PFSK-1 (cell line): ENCODE results near the gene TNMD.

ENCODE experiments used
- FOXP2 ChIP-seq: optimal IDR thresholded peaks from 2 replicates; pipeline ENCODE3; 2011; ENCODE audit warnings: borderline replicate concordance, control low read depth, inconsistent platforms; ENCODE audit not compliant: insufficient read depth; ENCODE audit errors: extremely low read length, extremely low read depth
- POLR2AphosphoS5 ChIP-seq: IDR thresholded peaks from 2 replicates; pipeline ENCODE4 v1.6.1; 2012; ENCODE audit warnings: low read depth, mild to moderate bottlenecking, control low read depth, low read length, moderate library complexity
- SIN3A ChIP-seq: IDR thresholded peaks from 2 replicates; pipeline ENCODE4 v1.6.1; 2012; ENCODE audit warnings: mild to moderate bottlenecking, low read length, moderate library complexity, borderline replicate concordance; ENCODE audit not compliant: insufficient read depth
- TAF1 ChIP-seq: IDR thresholded peaks from 2 replicates; pipeline ENCODE4 v1.6.1; 2012; ENCODE audit warnings: low read length, control low read depth, borderline replicate concordance; ENCODE audit not compliant: insufficient read depth
- TF ChIP-seq, protein P1 (sequence below), 2 experiments: IDR thresholded peaks; 2 replicates each; pipeline versions ENCODE4 v1.6.1 to v1.8.0; 2011 to 2012; ENCODE audit warnings: low read depth in 2 of 2, low read length in 2 of 2, control low read depth in 1 of 2, inconsistent platforms in 1 of 2, mild to moderate bottlenecking in 1 of 2, moderate library complexity in 1 of 2; ENCODE audit not compliant: insufficient read depth in 1 of 2

Gene TNMD

DNA sequence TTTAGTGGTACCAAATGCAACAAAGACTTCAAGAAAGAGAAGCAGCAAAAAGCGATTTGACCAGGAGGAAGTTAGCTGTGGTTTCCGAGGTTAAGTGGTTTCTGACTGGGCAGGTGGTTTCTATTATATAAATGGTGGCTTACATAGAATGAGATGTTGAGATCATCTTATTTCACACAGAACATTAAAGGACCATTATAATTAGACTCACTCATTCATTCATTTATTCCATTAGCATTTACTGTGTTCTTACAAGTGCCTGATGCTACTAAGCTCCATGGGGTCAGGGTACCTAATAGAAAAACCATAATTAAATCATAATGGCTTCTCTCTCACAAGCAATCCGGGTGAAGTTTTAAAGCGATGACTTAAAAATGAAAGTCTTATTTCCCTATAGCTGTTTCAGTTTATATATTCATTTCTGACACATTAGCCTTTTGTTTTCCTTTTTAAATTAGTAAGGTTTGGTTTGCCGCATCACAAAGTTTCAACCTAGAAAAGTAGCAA lies 41.3 kb downstream of the TNMD start:
- no peak for TF ChIP-seq POLR2AphosphoS5
- TF ChIP-seq, protein P1, sequence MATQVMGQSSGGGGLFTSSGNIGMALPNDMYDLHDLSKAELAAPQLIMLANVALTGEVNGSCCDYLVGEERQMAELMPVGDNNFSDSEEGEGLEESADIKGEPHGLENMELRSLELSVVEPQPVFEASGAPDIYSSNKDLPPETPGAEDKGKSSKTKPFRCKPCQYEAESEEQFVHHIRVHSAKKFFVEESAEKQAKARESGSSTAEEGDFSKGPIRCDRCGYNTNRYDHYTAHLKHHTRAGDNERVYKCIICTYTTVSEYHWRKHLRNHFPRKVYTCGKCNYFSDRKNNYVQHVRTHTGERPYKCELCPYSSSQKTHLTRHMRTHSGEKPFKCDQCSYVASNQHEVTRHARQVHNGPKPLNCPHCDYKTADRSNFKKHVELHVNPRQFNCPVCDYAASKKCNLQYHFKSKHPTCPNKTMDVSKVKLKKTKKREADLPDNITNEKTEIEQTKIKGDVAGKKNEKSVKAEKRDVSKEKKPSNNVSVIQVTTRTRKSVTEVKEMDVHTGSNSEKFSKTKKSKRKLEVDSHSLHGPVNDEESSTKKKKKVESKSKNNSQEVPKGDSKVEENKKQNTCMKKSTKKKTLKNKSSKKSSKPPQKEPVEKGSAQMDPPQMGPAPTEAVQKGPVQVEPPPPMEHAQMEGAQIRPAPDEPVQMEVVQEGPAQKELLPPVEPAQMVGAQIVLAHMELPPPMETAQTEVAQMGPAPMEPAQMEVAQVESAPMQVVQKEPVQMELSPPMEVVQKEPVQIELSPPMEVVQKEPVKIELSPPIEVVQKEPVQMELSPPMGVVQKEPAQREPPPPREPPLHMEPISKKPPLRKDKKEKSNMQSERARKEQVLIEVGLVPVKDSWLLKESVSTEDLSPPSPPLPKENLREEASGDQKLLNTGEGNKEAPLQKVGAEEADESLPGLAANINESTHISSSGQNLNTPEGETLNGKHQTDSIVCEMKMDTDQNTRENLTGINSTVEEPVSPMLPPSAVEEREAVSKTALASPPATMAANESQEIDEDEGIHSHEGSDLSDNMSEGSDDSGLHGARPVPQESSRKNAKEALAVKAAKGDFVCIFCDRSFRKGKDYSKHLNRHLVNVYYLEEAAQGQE (IDR thresholded peaks at IDR 0.05; ENCODE audit: insufficient read depth in 1 of 2, low read depth in 2 of 2, low read length in 2 of 2) = no peak
- no peak for TF ChIP-seq FOXP2
- no peak for TF ChIP-seq TAF1
- TF ChIP-seq SIN3A = no peak

DNA sequence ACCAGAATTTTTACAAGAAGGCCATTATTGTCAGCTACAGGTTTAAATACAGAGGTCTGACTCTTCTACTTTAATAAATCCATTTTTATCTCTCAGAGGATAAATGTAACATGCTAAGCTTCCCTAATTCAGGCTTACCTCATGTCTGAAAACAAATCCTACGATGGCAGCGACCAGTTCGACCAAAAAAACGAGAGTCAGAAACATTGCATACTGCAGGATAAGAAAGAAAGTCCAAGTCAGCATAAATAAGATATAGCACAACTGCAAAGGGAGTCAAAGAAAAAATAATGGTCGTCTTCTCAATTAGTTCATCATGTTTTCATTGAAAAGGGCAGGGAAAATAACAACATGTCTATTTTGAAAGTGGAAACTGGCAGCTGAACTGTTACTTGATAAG lies 50.3 kb downstream of the TNMD start:
- TF ChIP-seq TAF1 = no peak
- no peak for TF ChIP-seq FOXP2
- no peak for TF ChIP-seq POLR2AphosphoS5
- TF ChIP-seq SIN3A = no peak

DNA sequence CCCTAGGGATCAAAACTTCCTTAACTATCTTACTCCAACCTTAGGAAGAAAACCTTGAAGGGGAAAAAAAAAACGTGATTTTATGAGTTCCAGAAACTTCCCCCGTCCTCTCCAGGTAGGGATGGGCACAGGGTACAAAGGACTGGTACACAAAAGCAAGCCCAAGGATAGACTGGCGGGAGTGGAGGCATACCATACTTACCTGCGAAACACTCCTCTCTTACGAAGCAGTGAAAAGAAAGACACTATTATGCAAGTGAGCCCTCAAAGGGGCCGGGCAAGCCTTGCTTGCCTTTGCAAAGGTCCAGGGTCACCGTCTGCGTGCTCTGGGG lies 51.2 kb downstream of the TNMD start:
- TF ChIP-seq POLR2AphosphoS5 = no peak
- TF ChIP-seq, protein P1 (IDR thresholded peaks at IDR 0.05; ENCODE audit: insufficient read depth in 1 of 2, low read depth in 2 of 2, low read length in 2 of 2) = no peak
- TF ChIP-seq SIN3A = no peak
- TF ChIP-seq FOXP2 = no peak
- no peak for TF ChIP-seq TAF1

DNA sequence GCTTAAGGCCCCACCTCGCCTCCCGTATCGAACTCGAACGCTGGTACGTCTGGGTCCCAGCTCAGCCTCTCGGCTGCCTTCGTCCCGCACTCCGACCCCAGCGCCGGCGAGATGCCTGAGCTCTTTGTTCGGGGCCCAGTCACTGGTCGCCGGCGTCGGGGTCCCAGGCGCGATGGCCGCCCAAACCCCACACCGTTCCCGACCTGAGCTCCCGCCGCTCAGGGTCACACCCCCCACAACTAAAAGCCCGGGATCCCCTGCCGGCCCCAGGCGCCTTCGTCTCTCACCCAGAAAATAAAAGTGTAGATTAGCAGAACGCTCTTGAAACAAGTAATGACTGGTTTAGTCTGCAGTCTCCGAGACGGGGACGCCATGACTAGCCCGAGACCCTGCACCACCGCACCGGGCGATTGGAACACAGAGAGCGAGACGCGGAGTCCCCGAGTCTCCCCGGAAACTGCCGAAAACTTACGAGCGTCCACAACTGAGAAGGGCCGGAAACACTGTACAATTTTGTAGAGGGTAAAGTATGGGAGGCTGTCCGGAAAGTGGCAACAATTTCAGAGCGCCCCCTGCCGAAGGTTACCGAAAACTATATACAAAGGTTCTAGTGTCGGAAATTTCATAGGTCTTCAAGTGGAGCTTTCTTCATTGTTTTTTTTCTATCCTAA lies 51.7 kb downstream of the TNMD start, which contains the start of gene TSPAN6:
Gene TSPAN6 (minus strand): TSS at position 486 of the 671 bp plus-strand sequence. CDS start 112 bp downstream, at position 374.
- peak; percentile 66 for TF ChIP-seq POLR2AphosphoS5
- peak; percentile 37; the same call in 1 of the 2 replicates for TF ChIP-seq TAF1
- no peak for TF ChIP-seq SIN3A

DNA sequence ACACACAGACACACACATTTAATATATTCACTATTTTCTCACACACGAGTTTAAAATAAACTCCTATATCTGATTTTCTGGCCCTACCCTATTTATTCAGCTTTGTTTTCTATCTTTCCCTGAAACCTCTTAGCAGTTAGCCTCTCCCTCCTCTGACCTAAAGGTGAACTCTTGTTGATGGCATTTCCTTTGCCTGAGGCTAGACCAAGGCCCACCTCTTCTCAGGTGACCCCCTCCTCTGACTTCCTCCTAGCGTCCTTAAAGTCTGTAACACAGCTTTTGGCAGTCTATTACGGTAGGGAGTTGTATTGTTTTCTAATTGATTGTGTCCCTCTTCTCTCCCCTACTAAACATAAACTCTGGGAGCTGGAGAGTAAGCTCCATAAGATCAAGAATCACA lies 57.6 kb downstream of the TNMD start:
- TF ChIP-seq, protein P1 (IDR thresholded peaks at IDR 0.05; ENCODE audit: insufficient read depth in 1 of 2, low read depth in 2 of 2, low read length in 2 of 2) = no peak
- TF ChIP-seq FOXP2 = no peak

DNA sequence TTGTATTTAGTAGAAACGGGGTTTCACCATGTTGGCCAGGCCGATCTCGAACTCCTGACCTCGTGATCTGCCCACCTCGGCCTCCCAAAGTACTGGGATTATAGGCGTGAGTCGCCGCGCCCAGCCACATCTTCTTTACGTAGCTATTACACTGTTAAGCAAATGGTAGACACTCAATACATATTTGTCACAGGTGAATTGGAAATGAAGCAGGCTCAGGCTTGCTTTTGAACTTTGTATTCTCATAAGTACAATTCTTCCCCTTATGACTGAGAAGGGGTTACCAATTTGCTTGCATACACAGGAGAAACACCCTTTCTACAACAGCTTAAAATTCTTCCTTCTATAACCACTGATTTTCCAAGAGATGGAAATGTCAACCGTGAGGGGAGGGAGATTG lies 58.5 kb downstream of the TNMD start:
- TF ChIP-seq, protein P1 (IDR thresholded peaks at IDR 0.05; ENCODE audit: insufficient read depth in 1 of 2, low read depth in 2 of 2, low read length in 2 of 2) = no peak
- TF ChIP-seq TAF1 (no peak), POLR2AphosphoS5 (no peak), FOXP2 (no peak), SIN3A (no peak)
